ENCODE results near the gene PVRIG.

- TF ChIP-seq, protein P1, sequence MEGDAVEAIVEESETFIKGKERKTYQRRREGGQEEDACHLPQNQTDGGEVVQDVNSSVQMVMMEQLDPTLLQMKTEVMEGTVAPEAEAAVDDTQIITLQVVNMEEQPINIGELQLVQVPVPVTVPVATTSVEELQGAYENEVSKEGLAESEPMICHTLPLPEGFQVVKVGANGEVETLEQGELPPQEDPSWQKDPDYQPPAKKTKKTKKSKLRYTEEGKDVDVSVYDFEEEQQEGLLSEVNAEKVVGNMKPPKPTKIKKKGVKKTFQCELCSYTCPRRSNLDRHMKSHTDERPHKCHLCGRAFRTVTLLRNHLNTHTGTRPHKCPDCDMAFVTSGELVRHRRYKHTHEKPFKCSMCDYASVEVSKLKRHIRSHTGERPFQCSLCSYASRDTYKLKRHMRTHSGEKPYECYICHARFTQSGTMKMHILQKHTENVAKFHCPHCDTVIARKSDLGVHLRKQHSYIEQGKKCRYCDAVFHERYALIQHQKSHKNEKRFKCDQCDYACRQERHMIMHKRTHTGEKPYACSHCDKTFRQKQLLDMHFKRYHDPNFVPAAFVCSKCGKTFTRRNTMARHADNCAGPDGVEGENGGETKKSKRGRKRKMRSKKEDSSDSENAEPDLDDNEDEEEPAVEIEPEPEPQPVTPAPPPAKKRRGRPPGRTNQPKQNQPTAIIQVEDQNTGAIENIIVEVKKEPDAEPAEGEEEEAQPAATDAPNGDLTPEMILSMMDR (IDR thresholded peaks at IDR 0.05), result no peak
- no peak for TF ChIP-seq POLR2AphosphoS5 (IDR thresholded peaks at IDR 0.05; ENCODE audit: insufficient read depth in 1 of 2, low read depth in 1 of 2)
Measured at GRCh38 chr7:100221767-100222444, 2.2 kb downstream of the PVRIG start.
